ENCODE results near the gene METTL6. TPM values are rescaled to one million over a fixed set of nuclear protein-coding genes. Genes with fewer than 3 reads are reported as not detected.

Gene METTL6, protein sequence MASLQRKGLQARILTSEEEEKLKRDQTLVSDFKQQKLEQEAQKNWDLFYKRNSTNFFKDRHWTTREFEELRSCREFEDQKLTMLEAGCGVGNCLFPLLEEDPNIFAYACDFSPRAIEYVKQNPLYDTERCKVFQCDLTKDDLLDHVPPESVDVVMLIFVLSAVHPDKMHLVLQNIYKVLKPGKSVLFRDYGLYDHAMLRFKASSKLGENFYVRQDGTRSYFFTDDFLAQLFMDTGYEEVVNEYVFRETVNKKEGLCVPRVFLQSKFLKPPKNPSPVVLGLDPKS
- total RNA-seq: 10 to 100 TPM in 1 of 2 donors, 1 to 10 TPM in 1; 8.9 to 18.6 TPM

DNA sequence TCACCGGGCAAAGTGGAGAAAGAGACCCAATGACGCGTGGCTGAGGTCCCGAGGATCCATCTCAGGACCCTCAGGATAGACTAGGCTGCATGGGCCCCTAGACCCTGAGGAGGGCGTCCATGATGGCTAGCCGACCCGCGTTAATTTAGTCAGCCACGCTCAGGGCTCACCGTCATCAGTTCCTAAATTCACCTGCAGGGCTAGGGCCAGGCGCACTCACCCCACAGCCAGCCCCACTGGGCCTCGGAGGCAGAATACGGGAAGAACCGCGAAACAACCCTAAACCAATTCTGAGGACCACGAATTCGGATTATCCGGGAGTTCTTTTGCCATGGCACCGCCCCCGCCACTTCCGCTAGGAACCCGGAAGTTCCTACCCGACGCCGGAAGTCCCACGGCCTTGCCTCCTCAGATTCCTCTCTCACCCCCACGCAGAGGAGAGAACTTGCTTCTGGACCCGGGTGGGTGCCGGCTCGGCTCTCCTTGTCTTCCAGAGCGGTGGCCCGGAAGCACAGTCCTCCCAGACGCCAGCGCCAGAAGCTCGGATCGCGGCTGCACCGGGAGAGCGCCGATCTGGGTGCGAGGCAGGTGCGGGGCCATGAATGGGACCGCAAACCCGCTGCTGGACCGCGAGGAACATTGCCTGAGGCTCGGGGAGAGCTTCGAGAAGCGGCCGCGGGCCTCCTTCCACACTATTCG, at the start of gene METTL6, which contains the start of gene EAF1:
Gene METTL6, minus strand, starts transcription at position 363 of the 699 bp plus-strand sequence. CDS start 1,033 bp downstream, outside the sequence.
Gene EAF1, plus strand, starts transcription at position 417 of the 699 bp plus-strand sequence. Its CDS starts 182 bp downstream, at position 599.
- H3K27me3 ChIP-seq (replicated peaks; ENCODE audit: insufficient read depth): no peaks in the 10 kb centered on the region
- peak; percentile 44 for ATAC-seq (ENCODE audit: insufficient number of reproducible peaks, low FRiP score, low read depth)
- TF ChIP-seq, protein P1, sequence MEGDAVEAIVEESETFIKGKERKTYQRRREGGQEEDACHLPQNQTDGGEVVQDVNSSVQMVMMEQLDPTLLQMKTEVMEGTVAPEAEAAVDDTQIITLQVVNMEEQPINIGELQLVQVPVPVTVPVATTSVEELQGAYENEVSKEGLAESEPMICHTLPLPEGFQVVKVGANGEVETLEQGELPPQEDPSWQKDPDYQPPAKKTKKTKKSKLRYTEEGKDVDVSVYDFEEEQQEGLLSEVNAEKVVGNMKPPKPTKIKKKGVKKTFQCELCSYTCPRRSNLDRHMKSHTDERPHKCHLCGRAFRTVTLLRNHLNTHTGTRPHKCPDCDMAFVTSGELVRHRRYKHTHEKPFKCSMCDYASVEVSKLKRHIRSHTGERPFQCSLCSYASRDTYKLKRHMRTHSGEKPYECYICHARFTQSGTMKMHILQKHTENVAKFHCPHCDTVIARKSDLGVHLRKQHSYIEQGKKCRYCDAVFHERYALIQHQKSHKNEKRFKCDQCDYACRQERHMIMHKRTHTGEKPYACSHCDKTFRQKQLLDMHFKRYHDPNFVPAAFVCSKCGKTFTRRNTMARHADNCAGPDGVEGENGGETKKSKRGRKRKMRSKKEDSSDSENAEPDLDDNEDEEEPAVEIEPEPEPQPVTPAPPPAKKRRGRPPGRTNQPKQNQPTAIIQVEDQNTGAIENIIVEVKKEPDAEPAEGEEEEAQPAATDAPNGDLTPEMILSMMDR (IDR thresholded peaks at IDR 0.05): peak; percentile 46
- H3K9me3 ChIP-seq: no peaks in the 10 kb centered on the region
- H3K36me3 ChIP-seq: peaks cover 19% of the 10 kb centered on the region
- H3K27ac ChIP-seq: peak within 1 kb of the TSS; percentile 80 to 89
- peak within 1 kb of the TSS; percentile 99 for H3K4me3 ChIP-seq
- DNase-seq (ENCODE audit: low spot score): peak; percentile 64
- peaks cover 21 to 46% of the 10 kb centered on the region in 2 donors for H3K4me1 ChIP-seq (ENCODE audit: control insufficient read depth in 1 of 2, low read depth in 2 of 2)

DNA sequence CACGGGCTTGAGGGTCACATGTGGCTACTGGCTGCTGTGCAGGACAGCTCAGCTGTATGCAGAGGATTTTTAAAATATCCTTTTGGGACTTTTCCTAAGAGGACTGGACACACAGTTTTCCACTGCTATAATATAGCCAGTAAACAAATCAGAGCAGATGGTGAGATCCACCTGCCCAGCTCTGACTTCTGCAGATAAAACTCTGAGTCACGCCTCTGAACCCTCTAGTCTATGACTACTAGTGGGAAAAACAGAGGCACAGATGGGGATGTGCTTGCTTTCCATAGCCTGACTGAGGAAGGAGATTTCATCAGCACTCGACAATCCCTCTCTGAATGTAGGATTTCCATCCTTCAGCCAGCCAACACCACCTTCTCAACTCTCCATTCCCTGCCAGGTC, 49.0 kb upstream of the METTL6 start:
- no peak overlapping the region for H3K4me3 ChIP-seq
- DNase-seq (ENCODE audit: low spot score) (no peak), ATAC-seq (ENCODE audit: insufficient number of reproducible peaks, low FRiP score, low read depth) (no peak)
- H3K9me3 ChIP-seq: no peaks in the 10 kb centered on the region
- H3K4me1 ChIP-seq (ENCODE audit: control insufficient read depth in 1 of 2, low read depth in 2 of 2): no peaks in the 10 kb centered on the region
- TF ChIP-seq, protein P1 (IDR thresholded peaks at IDR 0.05): no peak
- H3K27ac ChIP-seq: no peak overlapping the region
- no peaks in the 10 kb centered on the region for H3K36me3 ChIP-seq
- H3K27me3 ChIP-seq (replicated peaks; ENCODE audit: insufficient read depth): no peaks in the 10 kb centered on the region

DNA sequence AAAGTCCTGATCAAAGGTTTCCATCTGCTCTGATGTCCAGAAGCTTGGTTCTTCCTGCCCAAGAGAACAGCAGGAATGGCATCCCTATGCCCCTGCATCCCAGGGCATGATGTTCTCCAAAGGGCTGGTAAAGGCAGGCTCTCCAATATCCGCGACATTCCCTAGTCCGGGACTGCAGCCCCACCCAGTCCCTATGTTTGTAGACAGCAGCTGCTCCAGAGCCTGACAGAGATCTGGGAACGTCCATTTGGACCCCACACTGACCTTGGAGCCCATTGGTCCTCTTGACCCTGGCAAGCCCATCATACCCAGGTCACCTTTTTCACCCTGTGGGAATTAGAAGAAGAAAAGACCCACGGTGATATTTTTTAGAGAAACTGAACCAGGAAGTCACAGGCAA, 47.8 kb upstream of the METTL6 start:
- Histone ChIP-seq H3K36me3 (no peaks in the 10 kb centered on the region), H3K27ac (no peak overlapping the region), H3K4me3 (no peak overlapping the region), H3K27me3 (replicated peaks; ENCODE audit: insufficient read depth) (no peaks in the 10 kb centered on the region), H3K9me3 (no peaks in the 10 kb centered on the region), H3K4me1 (ENCODE audit: control insufficient read depth in 1 of 2, low read depth in 2 of 2) (no peaks in the 10 kb centered on the region)
- DNase-seq (ENCODE audit: low spot score): no peak
- no peak for ATAC-seq (ENCODE audit: insufficient number of reproducible peaks, low FRiP score, low read depth)
- TF ChIP-seq, protein P1 (IDR thresholded peaks at IDR 0.05): no peak

DNA sequence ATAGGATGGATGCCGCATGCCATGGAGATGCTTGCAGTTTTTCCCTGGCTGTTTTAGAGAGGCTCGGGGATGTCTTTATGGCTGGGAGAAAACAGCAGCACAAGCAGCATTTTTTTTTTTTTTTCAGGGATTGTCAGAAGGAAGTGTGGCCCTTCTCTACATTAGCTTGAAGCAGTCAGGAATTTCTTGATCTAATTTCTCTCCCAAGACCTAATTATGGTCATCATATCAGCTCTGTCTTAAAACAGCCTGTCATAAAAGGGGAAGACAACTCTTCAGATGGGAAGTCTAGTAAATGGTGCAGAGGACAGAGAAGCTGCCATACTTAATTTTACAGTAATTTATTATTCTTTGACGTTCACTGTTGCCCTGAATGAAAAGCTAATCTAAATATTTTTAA, 44.5 kb upstream of the METTL6 start:
- TF ChIP-seq, protein P1 (IDR thresholded peaks at IDR 0.05): no peak
- Histone ChIP-seq H3K9me3 (peaks cover 6% of the 10 kb centered on the region), H3K27ac (no peak overlapping the region), H3K4me3 (no peak overlapping the region), H3K4me1 (ENCODE audit: control insufficient read depth in 1 of 2, low read depth in 2 of 2) (peaks cover 3 to 8% of the 10 kb centered on the region in 2 donors), H3K36me3 (no peaks in the 10 kb centered on the region), H3K27me3 (replicated peaks; ENCODE audit: insufficient read depth) (no peaks in the 10 kb centered on the region)
- DNase-seq (ENCODE audit: low spot score) (no peak), ATAC-seq (ENCODE audit: insufficient number of reproducible peaks, low FRiP score, low read depth) (no peak)

DNA sequence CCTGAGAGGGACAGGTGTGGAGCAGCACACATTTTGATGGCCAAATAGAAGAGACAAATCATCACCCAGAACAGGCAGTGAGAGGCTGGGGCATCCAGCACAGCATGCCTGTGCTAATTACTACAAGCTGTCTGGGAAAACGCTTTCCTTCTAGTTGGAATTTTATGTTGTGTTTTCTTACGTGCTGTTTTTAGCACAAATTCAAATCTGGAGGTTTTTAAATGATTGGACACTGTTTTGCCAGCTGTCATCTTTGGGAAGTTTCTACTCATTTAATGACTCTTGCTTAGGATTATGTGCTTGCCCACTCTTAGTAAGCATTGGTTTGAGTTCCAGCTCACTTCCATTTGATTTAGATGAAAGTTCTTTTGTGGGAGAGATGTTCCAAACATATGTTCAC, 43.5 kb upstream of the METTL6 start:
- no peak overlapping the region for H3K27ac ChIP-seq
- TF ChIP-seq, protein P1 (IDR thresholded peaks at IDR 0.05): no peak
- no peak for DNase-seq (ENCODE audit: low spot score)
- H3K27me3 ChIP-seq (replicated peaks; ENCODE audit: insufficient read depth): no peaks in the 10 kb centered on the region
- peaks cover 6% of the 10 kb centered on the region for H3K9me3 ChIP-seq
- ATAC-seq (ENCODE audit: insufficient number of reproducible peaks, low FRiP score, low read depth): no peak
- no peak overlapping the region for H3K4me3 ChIP-seq
- H3K4me1 ChIP-seq (ENCODE audit: control insufficient read depth in 1 of 2, low read depth in 2 of 2): peaks cover 3 to 8% of the 10 kb centered on the region in 2 donors
- H3K36me3 ChIP-seq: no peaks in the 10 kb centered on the region

Data from thoracic aorta (tissue), 2 donors.